Measurements from ENCODE around the gene TNKS2.
"Not testable (repeated sequence)": the region's sequence is repeated elsewhere in the genome, so short reads cannot be mapped to it uniquely, and the experiment has no call there.

Gene TNKS2

GRCh38 chr10:91879515-91880170, 81.4 kb downstream of the TNKS2 start:
- no peak for DNase-seq

- no peak for DNase-seq
Observed at GRCh38 chr10:91880310-91880709, 82.1 kb downstream of the TNKS2 start.

GRCh38 chr10:91883549-91884444, 85.6 kb downstream of the TNKS2 start:
- DNase-seq = no peak

- DNase-seq = no peak
Observed at GRCh38 chr10:91884536-91884935, 86.3 kb downstream of the TNKS2 start.

GRCh38 chr10:91885362-91886079, 87.3 kb downstream of the TNKS2 start:
- DNase-seq = no peak

- no peak for DNase-seq
Observed at GRCh38 chr10:91886954-91887271, 88.7 kb downstream of the TNKS2 start.

GRCh38 chr10:91887272-91888076, 89.2 kb downstream of the TNKS2 start:
- DNase-seq = peak; percentile 33

- DNase-seq = no peak
Observed at GRCh38 chr10:91891125-91892001, 93.1 kb downstream of the TNKS2 start.

GRCh38 chr10:91893051-91893450, 94.8 kb downstream of the TNKS2 start:
- DNase-seq = no peak

- DNase-seq = not testable (repeated sequence)
Observed at GRCh38 chr10:91894261-91894685, 96.0 kb downstream of the TNKS2 start.

- no peak for DNase-seq
Observed at GRCh38 chr10:91896212-91896756, 98.1 kb downstream of the TNKS2 start.

GRCh38 chr10:91897421-91897820, 99.2 kb downstream of the TNKS2 start:
- no peak for DNase-seq

GRCh38 chr10:91901784-91902677, 103.8 kb downstream of the TNKS2 start:
- DNase-seq = peak; percentile 88

GRCh38 chr10:91907033-91907594, 108.9 kb downstream of the TNKS2 start:
- no peak for DNase-seq

GRCh38 chr10:91907914-91908336, 109.7 kb downstream of the TNKS2 start:
- no peak for DNase-seq

- peak; percentile 86 for DNase-seq
Observed at GRCh38 chr10:91908337-91909116, 110.3 kb downstream of the TNKS2 start.

- DNase-seq = peak; percentile 58
Observed at GRCh38 chr10:91909117-91909677, 111.0 kb downstream of the TNKS2 start, which contains the start of gene FGFBP3. TSS of gene FGFBP3 (minus strand) at chr10:91909486. CDS start at chr10:91908969, 517 bp downstream.

- DNase-seq = no peak
Observed at GRCh38 chr10:91910467-91910866, 112.2 kb downstream of the TNKS2 start.

Measured in activated CD4-positive, alpha-beta T cell treated with anti-CD3 and anti-CD28 coated beads, Interleukin-10, Interleukin-2, amounts not matched to agents 100 ng/mL and 50 ng/mL, durations not matched to agents 16 hours and 8 hours (primary cell).